Omental fat pad (tissue), 4 donors: Measurements from ENCODE around the gene KAT8. TPM values are rescaled to one million over a fixed set of nuclear protein-coding genes. Genes with fewer than 3 reads are reported as not detected.

Experiments
- ATAC-seq: fragments of 150-250 bp; one replicate; pipeline ENCODE4 v1.9.1; 2016; ENCODE audit warnings: mild to moderate bottlenecking, moderate library complexity; ENCODE audit not compliant: low FRiP score
- DNase-seq: peaks from one replicate; pipeline ENCODE4 v3.0.0-alpha.2; 2019; ENCODE audit warnings: low spot score
- total RNA-seq, 4 donors: library from RNA; depleted of rRNA; stranded (reverse); fragments of >200 nt; gene quantifications; one replicate each; pipeline ENCODE4 v1.1.0, GENCODE V29; 2016
- TF ChIP-seq, protein P1 (sequence below), 3 donors: fragments of 450-650 bp; IDR thresholded peaks; one replicate each; pipeline ENCODE4 v1.5.1; 2016 to 2017; ENCODE audit warnings: antibody characterized with exemption in 3 of 3, mild to moderate bottlenecking in 3 of 3, moderate library complexity in 2 of 3

The KAT8 gene
- total RNA-seq, 4 donors from 2014 or later, result 39.4 to 72.2 (median 49.1) TPM

DNA sequence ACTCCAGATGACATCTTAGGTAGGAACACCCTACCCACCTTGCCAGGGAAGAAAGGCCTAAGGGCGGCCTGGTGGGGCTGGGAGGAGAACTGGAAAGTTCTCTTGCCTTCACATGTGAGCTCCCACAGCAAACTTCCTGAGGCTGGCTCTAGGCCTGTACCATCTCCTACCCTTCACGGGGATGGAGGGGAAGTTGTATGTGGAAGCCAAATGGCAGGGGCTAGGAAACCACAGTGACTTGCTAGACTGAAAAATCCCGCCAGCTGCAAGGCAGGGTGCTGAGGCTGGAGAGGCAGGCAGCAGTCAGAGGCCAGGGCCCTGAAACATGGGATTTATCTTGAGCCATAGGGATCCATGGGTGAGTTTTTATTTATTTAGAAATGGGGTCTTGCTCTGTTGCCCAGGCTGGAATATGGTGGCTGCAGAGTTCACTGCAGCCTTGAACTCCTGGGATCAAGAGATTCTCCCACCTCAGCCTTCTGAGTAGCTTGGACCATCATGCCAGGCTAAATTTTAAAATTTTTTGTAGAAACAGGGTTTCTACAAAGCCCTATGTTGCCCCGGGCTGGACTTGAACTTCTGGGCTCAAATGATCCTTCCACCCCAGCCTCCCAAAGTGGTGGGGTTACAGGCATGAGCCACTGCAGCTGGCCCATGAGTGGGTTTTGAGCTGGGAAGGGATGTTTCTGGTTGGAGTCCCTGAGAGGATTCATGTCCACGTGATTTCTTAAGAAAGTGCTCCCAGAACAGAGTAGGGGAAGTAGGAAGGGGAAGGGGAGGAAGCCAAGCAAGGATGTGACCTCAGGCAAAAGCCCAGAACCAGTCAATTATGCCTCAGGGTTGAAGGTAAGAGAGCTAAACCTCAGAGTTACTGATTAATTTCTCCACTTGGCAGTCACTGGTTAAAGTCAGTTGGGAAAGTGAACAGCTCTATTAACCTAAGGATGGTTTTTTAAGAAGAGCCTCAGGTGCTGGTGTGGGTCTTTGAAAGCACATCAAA is 4.0 kb upstream of the KAT8 start:
- ATAC-seq (no peak), DNase-seq (no peak)
- TF ChIP-seq, protein P1, sequence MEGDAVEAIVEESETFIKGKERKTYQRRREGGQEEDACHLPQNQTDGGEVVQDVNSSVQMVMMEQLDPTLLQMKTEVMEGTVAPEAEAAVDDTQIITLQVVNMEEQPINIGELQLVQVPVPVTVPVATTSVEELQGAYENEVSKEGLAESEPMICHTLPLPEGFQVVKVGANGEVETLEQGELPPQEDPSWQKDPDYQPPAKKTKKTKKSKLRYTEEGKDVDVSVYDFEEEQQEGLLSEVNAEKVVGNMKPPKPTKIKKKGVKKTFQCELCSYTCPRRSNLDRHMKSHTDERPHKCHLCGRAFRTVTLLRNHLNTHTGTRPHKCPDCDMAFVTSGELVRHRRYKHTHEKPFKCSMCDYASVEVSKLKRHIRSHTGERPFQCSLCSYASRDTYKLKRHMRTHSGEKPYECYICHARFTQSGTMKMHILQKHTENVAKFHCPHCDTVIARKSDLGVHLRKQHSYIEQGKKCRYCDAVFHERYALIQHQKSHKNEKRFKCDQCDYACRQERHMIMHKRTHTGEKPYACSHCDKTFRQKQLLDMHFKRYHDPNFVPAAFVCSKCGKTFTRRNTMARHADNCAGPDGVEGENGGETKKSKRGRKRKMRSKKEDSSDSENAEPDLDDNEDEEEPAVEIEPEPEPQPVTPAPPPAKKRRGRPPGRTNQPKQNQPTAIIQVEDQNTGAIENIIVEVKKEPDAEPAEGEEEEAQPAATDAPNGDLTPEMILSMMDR (IDR thresholded peaks at IDR 0.05), result no peak

DNA sequence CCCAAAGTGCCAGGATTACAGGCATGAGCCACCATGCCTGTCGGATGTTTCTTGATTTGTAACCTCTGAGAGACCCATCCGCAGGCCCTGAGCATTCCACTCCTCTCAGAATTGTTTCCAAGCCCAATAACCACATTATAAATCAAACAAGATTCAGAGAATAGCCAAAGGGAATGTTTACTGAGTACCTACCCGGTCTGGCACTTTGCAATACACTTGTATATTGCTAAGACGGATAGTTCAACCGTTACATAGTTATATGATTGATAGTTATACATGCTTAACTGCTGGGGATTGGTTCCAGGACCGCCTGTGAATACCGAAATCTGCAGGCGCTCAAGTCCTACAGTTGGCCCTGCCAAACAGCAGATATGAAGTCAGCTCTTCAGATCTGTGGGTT is 3.0 kb upstream of the KAT8 start:
- TF ChIP-seq, protein P1 (IDR thresholded peaks at IDR 0.05), result no peak
- DNase-seq, result no peak
- ATAC-seq, result no peak

DNA sequence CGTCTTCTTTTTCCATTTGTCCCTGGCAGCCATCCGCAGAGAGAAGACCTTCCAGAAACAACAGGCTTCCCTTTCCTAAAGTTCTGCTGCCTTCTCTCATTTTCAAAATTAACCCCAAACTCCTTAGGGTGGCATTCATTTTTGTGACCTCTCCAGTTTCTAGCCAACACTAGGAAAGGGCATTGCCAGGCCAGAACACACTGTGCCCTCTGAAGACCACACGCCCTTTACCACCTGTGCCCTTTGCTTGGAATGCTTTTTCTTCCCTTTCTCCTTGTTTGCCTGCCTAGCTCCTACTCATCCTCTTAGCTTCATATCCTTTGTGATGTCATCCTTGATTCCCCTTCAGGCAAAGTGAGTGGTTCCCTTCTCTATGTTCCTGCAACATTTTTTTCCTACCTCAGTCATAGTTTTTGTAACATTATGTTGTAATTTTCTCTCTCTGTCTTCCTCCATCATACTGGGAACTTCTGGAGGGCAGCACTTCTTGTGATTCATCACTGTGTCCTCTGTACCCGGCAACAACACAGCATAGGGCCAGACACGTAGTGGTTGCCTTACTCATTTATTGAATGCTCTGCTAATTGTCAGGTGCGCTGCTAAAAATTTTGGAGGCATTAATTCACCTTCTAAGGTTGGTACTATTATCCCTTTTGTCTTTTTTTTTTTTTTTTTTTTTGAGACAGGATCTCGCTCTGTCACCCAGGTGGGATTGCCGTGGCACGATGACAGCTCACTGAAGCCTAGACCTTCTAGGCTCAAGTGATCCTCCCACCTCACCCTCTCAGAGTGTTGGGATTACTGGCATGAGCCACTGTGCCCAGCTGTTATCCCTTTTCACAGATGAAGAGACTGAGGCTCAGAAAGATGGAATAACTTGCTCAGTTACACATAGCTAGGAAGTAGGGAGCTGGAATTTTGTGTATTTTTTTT is 1.0 kb downstream of the KAT8 start:
- TF ChIP-seq, protein P1 (IDR thresholded peaks at IDR 0.05), result no peak
- ATAC-seq (peak; percentile 69), DNase-seq (no peak)

DNA sequence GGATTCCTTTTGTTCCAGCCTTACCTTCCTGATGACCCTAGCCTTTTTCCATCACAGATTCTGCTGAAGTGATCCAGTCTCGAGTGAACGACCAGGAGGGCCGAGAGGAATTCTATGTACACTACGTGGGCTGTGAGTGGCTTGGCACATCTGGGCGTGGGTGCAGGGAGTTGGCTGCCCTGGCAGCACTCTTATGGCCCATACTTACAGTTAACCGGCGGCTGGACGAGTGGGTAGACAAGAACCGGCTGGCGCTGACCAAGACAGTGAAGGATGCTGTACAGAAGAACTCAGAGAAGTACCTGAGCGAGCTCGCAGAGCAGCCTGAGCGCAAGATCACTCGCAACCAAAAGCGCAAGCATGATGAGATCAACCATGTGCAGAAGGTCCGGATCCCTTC is 2.7 kb downstream of the KAT8 start:
- ATAC-seq (no peak), DNase-seq (no peak)
- TF ChIP-seq, protein P1 (IDR thresholded peaks at IDR 0.05), result no peak

DNA sequence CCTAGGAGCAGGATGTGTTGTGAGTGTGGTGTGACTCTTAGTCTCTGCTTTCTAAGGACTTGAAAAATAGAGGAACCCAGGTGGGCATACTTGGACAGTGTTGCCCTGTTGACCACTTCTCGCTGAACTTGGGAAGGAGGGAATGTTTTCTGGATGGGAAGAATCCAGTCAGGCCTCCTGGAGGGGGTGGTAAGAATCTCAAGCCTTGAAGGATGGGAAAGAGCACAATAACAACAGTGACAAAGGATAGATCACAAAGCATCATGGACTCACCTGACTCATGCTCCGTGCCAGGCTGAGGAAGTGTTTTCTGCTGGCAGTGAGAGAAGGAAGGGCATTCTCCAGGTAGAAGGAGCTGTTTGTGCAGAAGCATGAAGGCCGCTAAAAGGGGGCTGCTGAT is 8.4 kb downstream of the KAT8 start:
- no peak for DNase-seq
- no peak for ATAC-seq
- TF ChIP-seq, protein P1 (IDR thresholded peaks at IDR 0.05), result no peak

DNA sequence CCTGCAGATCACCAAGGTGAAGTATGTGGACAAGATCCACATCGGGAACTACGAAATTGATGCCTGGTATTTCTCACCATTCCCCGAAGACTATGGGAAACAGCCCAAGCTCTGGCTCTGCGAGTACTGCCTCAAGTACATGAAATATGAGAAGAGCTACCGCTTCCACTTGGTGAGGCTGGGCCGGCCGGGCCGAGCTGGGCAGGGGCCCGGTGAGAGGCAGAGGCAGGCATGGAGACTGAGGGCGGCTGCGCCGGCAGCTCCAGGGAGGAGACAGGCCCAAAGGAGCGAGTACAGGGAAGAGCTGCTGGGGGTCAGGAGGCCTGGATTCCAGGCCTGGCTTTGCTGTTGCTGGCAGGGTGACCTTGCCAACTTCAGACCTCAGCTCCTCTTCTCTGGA is 9.7 kb downstream of the KAT8 start:
- DNase-seq (no peak), ATAC-seq (no peak)
- TF ChIP-seq, protein P1 (IDR thresholded peaks at IDR 0.05), result no peak
